GM23338 (cell line): Measurements from ENCODE around the gene GPC6. TPM values are rescaled to one million over a fixed set of nuclear protein-coding genes. Genes with fewer than 3 reads are reported as not detected.

Experiments
- ATAC-seq: fragments of 200-7000 bp; cut with Tn5 transposase; 3 replicates; pipeline ENCODE4 v1.9.1; 2020
- DNase-seq: peaks from one replicate; pipeline ENCODE4 v3.0.0-alpha.2; 2015; ENCODE audit warnings: low spot score
- H2AFZ ChIP-seq: fragments of 200-600 bp; sonication (generic); 2 replicates; pipeline ENCODE4 v1.8.0; 2016; ENCODE audit warnings: antibody characterized with exemption, mild to moderate bottlenecking, moderate library complexity
- H3F3A ChIP-seq: fragments of 200-600 bp; sonication (generic); replicated peaks from 2 replicates; pipeline ENCODE4 v1.8.0; 2017; ENCODE audit warnings: antibody characterized with exemption, mixed run types, low read depth
- H3K27ac ChIP-seq: fragments of 200-600 bp; sonication (generic); 2 replicates; pipeline ENCODE4 v1.6.1; 2016; ENCODE audit warnings: low read depth
- H3K27me3 ChIP-seq: fragments of 200-600 bp; sonication (generic); 2 replicates; pipeline ENCODE4 v1.8.0; 2016; ENCODE audit warnings: mild to moderate bottlenecking, mixed run types, moderate library complexity; ENCODE audit not compliant: insufficient read depth
- H3K36me3 ChIP-seq: fragments of 200-600 bp; sonication (generic); 2 replicates; pipeline ENCODE4 v1.8.0; 2016; ENCODE audit warnings: mild to moderate bottlenecking; ENCODE audit not compliant: insufficient read depth
- H3K4me1 ChIP-seq: fragments of 200-600 bp; sonication (generic); 2 replicates; pipeline ENCODE4 v1.8.0; 2016; ENCODE audit warnings: mild to moderate bottlenecking, moderate library complexity; ENCODE audit not compliant: insufficient read depth
- H3K4me2 ChIP-seq: fragments of 200-600 bp; sonication (generic); 2 replicates; pipeline ENCODE4 v1.7.1; 2017; ENCODE audit warnings: mixed run types
- H3K4me3 ChIP-seq: fragments of 200-600 bp; sonication (generic); 2 replicates; pipeline ENCODE4 v1.6.1; 2016; ENCODE audit warnings: mixed run types
- H3K79me2 ChIP-seq: fragments of 200-600 bp; sonication (generic); replicated peaks from 2 replicates; pipeline ENCODE4 v1.8.0; 2017; ENCODE audit warnings: mild to moderate bottlenecking; ENCODE audit not compliant: insufficient read depth
- H3K9me2 ChIP-seq: fragments of 200-600 bp; sonication (generic); 2 replicates; pipeline ENCODE4 v1.8.0; 2017; ENCODE audit not compliant: insufficient read depth
- H4K20me1 ChIP-seq: fragments of 200-600 bp; sonication (generic); replicated peaks from 2 replicates; pipeline ENCODE4 v1.8.0; 2017; ENCODE audit warnings: mild to moderate bottlenecking; ENCODE audit not compliant: insufficient read depth
- H3K27ac Mint-ChIP-seq: 2 replicates; pipeline ENCODE4 v1.8.0; 2020; ENCODE audit warnings: inconsistent platforms, mild to moderate bottlenecking, moderate library complexity, mixed read lengths
- H3K27me3 Mint-ChIP-seq: 3 replicates; pipeline ENCODE4 v1.8.0; 2022; ENCODE audit warnings: low read depth, mild to moderate bottlenecking, moderate library complexity, mixed read lengths, inconsistent platforms; ENCODE audit not compliant: insufficient read depth, poor library complexity
- H3K36me3 Mint-ChIP-seq: 3 replicates; pipeline ENCODE4 v1.8.0; 2021; ENCODE audit warnings: low read depth, mild to moderate bottlenecking, inconsistent platforms, moderate library complexity, mixed read lengths
- H3K4me1 Mint-ChIP-seq: 3 replicates; pipeline ENCODE4 v1.8.0; 2020; ENCODE audit warnings: mild to moderate bottlenecking, inconsistent platforms, mixed read lengths
- H3K4me3 Mint-ChIP-seq: 3 replicates; pipeline ENCODE4 v1.8.0; 2021; ENCODE audit warnings: moderate library complexity, mild to moderate bottlenecking, inconsistent platforms, mixed read lengths
- H3K9me3 Mint-ChIP-seq: 3 replicates; pipeline ENCODE4 v1.8.0; 2020; ENCODE audit warnings: moderate library complexity, mild to moderate bottlenecking, inconsistent platforms, mixed read lengths
- CTCF ChIP-seq, 2 experiments: fragments of 200-600 bp in 1 of 2; sonication (generic) in 1 of 2; conservative IDR thresholded peaks; 2 replicates each; pipeline versions ENCODE4 v1.5.1 to v1.6.1; 2016 to 2017; ENCODE audit warnings: antibody characterized with exemption in 2 of 2, low read depth in 2 of 2, mild to moderate bottlenecking in 2 of 2, moderate library complexity in 1 of 2
- ETS1 ChIP-seq: IDR thresholded peaks from 2 replicates; pipeline ENCODE4 v1.6.1; 2016; ENCODE audit warnings: antibody characterized with exemption
- EZH2 ChIP-seq: fragments of 200-600 bp; sonication (generic); IDR thresholded peaks from one replicate; pipeline ENCODE4 v1.8.0; 2017; ENCODE audit warnings: antibody characterized with exemption, mild to moderate bottlenecking, low read depth; ENCODE audit not compliant: unreplicated experiment
- JUNB ChIP-seq: IDR thresholded peaks from one replicate; pipeline ENCODE4 v1.6.1; 2016; ENCODE audit warnings: antibody characterized with exemption; ENCODE audit not compliant: unreplicated experiment
- NANOG ChIP-seq: IDR thresholded peaks from 2 replicates; pipeline ENCODE4 v1.6.1; 2016; ENCODE audit warnings: antibody characterized with exemption, borderline replicate concordance
- STAT1 ChIP-seq: IDR thresholded peaks from one replicate; pipeline ENCODE4 v1.6.1; 2016; ENCODE audit warnings: antibody characterized with exemption; ENCODE audit not compliant: unreplicated experiment
- ZNF114 ChIP-seq: fragments of 250-450 bp; sonication (Bioruptor Pico); IDR thresholded peaks from 2 replicates; pipeline ENCODE4 v1.5.0; 2020; ENCODE audit warnings: mild to moderate bottlenecking, moderate library complexity
- ZNF331 ChIP-seq: fragments of 250-450 bp; sonication (Bioruptor Pico); IDR thresholded peaks from 2 replicates; pipeline ENCODE4 v1.5.0; 2020; ENCODE audit warnings: low read depth, mild to moderate bottlenecking, moderate library complexity
- ZNF462 ChIP-seq: fragments of 250-450 bp; sonication (Bioruptor Pico); IDR thresholded peaks from 2 replicates; pipeline ENCODE4 v1.5.0; 2020; ENCODE audit warnings: mild to moderate bottlenecking, moderate library complexity
- polyA plus RNA-seq: library from polyadenylated mRNA; unstranded; fragments of >200 nt; fragmentation: Nextera tagmentation; extraction: Ambion mirVana; gene quantifications from 2 replicates; pipeline ENCODE4 v1.2.1, GENCODE V29; 2016
- total RNA-seq: library from RNA; depleted of rRNA; stranded (reverse); fragments of >200 nt; shearing (Covaris generic); gene quantifications from 2 replicates; pipeline ENCODE4 v1.2.3, GENCODE V29; 2014

Gene GPC6
- total and polyA plus RNA-seq, 2 experiments from 2014 or later = 6.4 to 28.6 TPM

- no peak for TF ChIP-seq ZNF331 (CRISPR knock-in tag)
- no peak for TF ChIP-seq CTCF (conservative IDR thresholded peaks at IDR 0.05; ENCODE audit: low read depth in 2 of 2)
- no peak for TF ChIP-seq ZNF114 (CRISPR knock-in tag)
- no peak for TF ChIP-seq EZH2
- no peak for TF ChIP-seq JUNB
Measured at GRCh38 chr13:93386116-93386515, 159.5 kb downstream of the GPC6 start (continued).

- Mint-ChIP-seq H3K4me3 (no peak overlapping the region), H3K27me3 (no peaks in the 10 kb centered on the region), H3K4me1 (peaks cover 12% of the 10 kb centered on the region; the same call in 2 of the 3 replicates), H3K27ac (no peak overlapping the region), H3K36me3 (no peaks in the 10 kb centered on the region), H3K9me3 (no peaks in the 10 kb centered on the region)
- Histone ChIP-seq H3K4me2 (no peak overlapping the region), H3K27ac (no peak overlapping the region), H3K36me3 (no peaks in the 10 kb centered on the region), H3K4me3 (no peak overlapping the region), H2AFZ (no peak overlapping the region), H3K4me1 (no peaks in the 10 kb centered on the region; the same call in 1 of the 2 replicates), H3F3A (no peaks in the 10 kb centered on the region), H3K79me2 (peaks cover 13% of the 10 kb centered on the region; the same call in 1 of the 2 replicates), H3K9me2 (no peaks in the 10 kb centered on the region), H4K20me1 (0 out of 2 replicates have a peak, but pooled peaks cover 5% of the 10 kb centered on the region), H3K27me3 (no peaks in the 10 kb centered on the region)
- no peak for DNase-seq
- no peak for ATAC-seq
- TF ChIP-seq ZNF114 (CRISPR knock-in tag) (no peak), ETS1 (no peak), CTCF (conservative IDR thresholded peaks at IDR 0.05; ENCODE audit: low read depth in 2 of 2) (no peak)
Measured at GRCh38 chr13:93388701-93389100, 162.1 kb downstream of the GPC6 start.

- Histone ChIP-seq H3K79me2 (peaks cover 20% of the 10 kb centered on the region; the same call in 1 of the 2 replicates), H3F3A (no peaks in the 10 kb centered on the region), H3K4me2 (no peak overlapping the region), H3K4me1 (peaks cover 7% of the 10 kb centered on the region), H3K36me3 (no peaks in the 10 kb centered on the region), H3K27ac (no peak overlapping the region; the same call in 1 of the 2 replicates), H3K9me2 (no peaks in the 10 kb centered on the region), H4K20me1 (0 out of 2 replicates have a peak, but pooled peaks cover 5% of the 10 kb centered on the region), H2AFZ (no peak overlapping the region), H3K27me3 (no peaks in the 10 kb centered on the region), H3K4me3 (no peak overlapping the region)
- H3K27me3 Mint-ChIP-seq = peaks cover 2% of the 10 kb centered on the region
- no peak overlapping the region for H3K4me3 Mint-ChIP-seq
- no peak overlapping the region for H3K27ac Mint-ChIP-seq
- no peak for ATAC-seq
- DNase-seq = no peak
- no peaks in the 10 kb centered on the region for H3K9me3 Mint-ChIP-seq
- H3K36me3 Mint-ChIP-seq = 0 out of 3 replicates have a peak, but pooled peaks cover 3% of the 10 kb centered on the region
- H3K4me1 Mint-ChIP-seq = peaks cover 16% of the 10 kb centered on the region
- TF ChIP-seq ZNF114 (CRISPR knock-in tag) (no peak), NANOG (no peak), STAT1 (no peak), ZNF462 (CRISPR knock-in tag) (no peak)
Measured at GRCh38 chr13:93397619-93398018, 171.0 kb downstream of the GPC6 start.
